GM12878 (cell line): Measurements from ENCODE around the gene KRTAP3-3. TPM values are rescaled to one million over a fixed set of nuclear protein-coding genes. Genes with fewer than 3 reads are reported as not detected.
"Not testable (repeated sequence)": the region's sequence is repeated elsewhere in the genome, so short reads cannot be mapped to it uniquely, and the experiment has no call there.

Source experiments
- ATAC-seq: fragments of 200-7000 bp; cut with Tn5 transposase; 3 replicates; pipeline ENCODE4 v1.9.1; 2020; ENCODE audit warnings: mild to moderate bottlenecking, moderate library complexity
- BruUV-seq: library from RNA; stranded (reverse); fragments of 400-500 nt; replicated peaks from 2 replicates; lab custom pipeline; 2021; lab: Mats Ljungman, UMichigan
- CTCF ChIA-PET: fragments of 300-600 bp; sonication (Branson Sonifier 250); formaldehyde crosslinking; extraction: SDS; loops from one replicate; lab custom pipeline; 2021; ENCODE audit warnings: inconsistent platforms; lab: Yijun Ruan, JAX
- POLR2A ChIA-PET: fragments of 350-600 bp; formaldehyde crosslinking; extraction: SDS; loops from one replicate; lab custom pipeline; 2021; ENCODE audit warnings: inconsistent platforms; lab: Charles Lee
- RAD21 ChIA-PET: fragments of 300-600 bp; sonication (Branson Sonifier 250); formaldehyde crosslinking; loops from one replicate; lab custom pipeline; 2023; ENCODE audit warnings: antibody characterized with exemption; ENCODE audit not compliant: unreplicated experiment; lab: Charles Lee
- SMC1A ChIA-PET: fragments of 300-600 bp; sonication (Branson Sonifier 250); formaldehyde crosslinking; loops from one replicate; lab custom pipeline; 2023; ENCODE audit not compliant: unreplicated experiment, uncharacterized antibody; lab: Charles Lee
- DNase-seq: peaks from one replicate; pipeline ENCODE4 v3.0.0-alpha.2; 2011; ENCODE audit warnings: low read depth, low spot score
- FAIRE-seq: peaks from 3 replicates; lab custom pipeline; 2011; peaks lifted over from hg19 to GRCh38; lab: Jason Lieb, UNC
- H2AFZ ChIP-seq: 2 replicates; pipeline ENCODE4 v1.6.0; 2011; ENCODE audit warnings: low read depth, low read length, control low read depth; ENCODE audit not compliant: control insufficient read depth
- H3K27ac ChIP-seq: 2 replicates; pipeline ENCODE4 v1.5.1; 2011; ENCODE audit warnings: control low read depth; ENCODE audit not compliant: control insufficient read depth, insufficient read depth
- H3K27me3 ChIP-seq, 2 experiments: replicated peaks in 1 of 2; 2 replicates each; pipeline versions ENCODE4 v1.6.0 to v1.6.1; 2011; ENCODE audit warnings: low read length in 1 of 2; ENCODE audit not compliant: control insufficient read depth in 2 of 2, insufficient read depth in 2 of 2
- H3K36me3 ChIP-seq, 2 experiments: 2 replicates each; pipeline ENCODE4 v1.5.1; 2011; ENCODE audit warnings: low read length in 1 of 2; ENCODE audit not compliant: control insufficient read depth in 2 of 2, insufficient read depth in 2 of 2
- H3K4me1 ChIP-seq: 2 replicates; pipeline ENCODE4 v1.6.1; 2011; ENCODE audit warnings: mild to moderate bottlenecking, low read length, moderate library complexity, mixed read lengths; ENCODE audit not compliant: control insufficient read depth, insufficient read depth
- H3K4me2 ChIP-seq: 2 replicates; pipeline ENCODE4 v1.6.0; 2011; ENCODE audit warnings: control low read depth; ENCODE audit not compliant: control insufficient read depth, insufficient read depth
- H3K4me3 ChIP-seq: fragments of 200-600 bp; sonication (generic); 2 replicates; pipeline ENCODE4 v1.5.1; 2016
- H3K79me2 ChIP-seq: 2 replicates; pipeline ENCODE4 v1.6.0; 2011; ENCODE audit warnings: low read length; ENCODE audit not compliant: control insufficient read depth, insufficient read depth
- H3K9ac ChIP-seq: 2 replicates; pipeline ENCODE4 v1.8.0; 2011; ENCODE audit warnings: low read length, control low read depth, mixed read lengths; ENCODE audit not compliant: control insufficient read depth, insufficient read depth
- H3K9me3 ChIP-seq: replicated peaks from 3 replicates; pipeline ENCODE4 v1.5.1; 2011; ENCODE audit warnings: mild to moderate bottlenecking, low read length; ENCODE audit not compliant: control insufficient read depth, insufficient read depth
- H4K20me1 ChIP-seq: 2 replicates; pipeline ENCODE4 v1.6.0; 2011; ENCODE audit not compliant: control insufficient read depth, insufficient read depth
- KDM1A ChIP-seq: fragments of 200-600 bp; sonication (generic); IDR thresholded peaks from 2 replicates; pipeline ENCODE4 v1.6.1; 2016; ENCODE audit warnings: borderline replicate concordance
- MXI1 ChIP-seq: fragments of 150-350 bp; IDR thresholded peaks from 2 replicates; pipeline ENCODE4 v1.6.1; 2011; ENCODE audit warnings: low read depth, mild to moderate bottlenecking, inconsistent platforms, low read length, improper control_type of control experiment
- TARDBP ChIP-seq: IDR thresholded peaks from 2 replicates; pipeline ENCODE4 v1.6.1; 2016; ENCODE audit warnings: borderline replicate concordance
- WGBS: methylation state at CpG from one replicate; pipeline ENCODE4 v1.1.6; 2016; ENCODE audit warnings: low lambda C conversion rate; ENCODE audit not compliant: insufficient replicate concordance, insufficient coverage; ENCODE audit errors: missing lambda C conversion rate; 5-methylcytosine and 5-hydroxymethylcytosine counted together
- in situ Hi-C: fragments of 300-500 bp; cut with MboI; formaldehyde crosslinking; loops from 9 replicates; pipeline ENCODE4 v1.14.3; 2018; ENCODE audit warnings: mixed read lengths
- intact Hi-C: fragments of 100-400 bp; cut with micrococcal nuclease; formaldehyde crosslinking; loops from one replicate; pipeline ENCODE4 v1.14.2; 2022; ENCODE audit not compliant: unreplicated experiment
- polyA plus RNA-seq, 11 experiments: library from polyadenylated mRNA; depleted of rRNA in 4 of 11; unstranded in 6 of 11; stranded (reverse) in 5 of 11; fragments of >200 nt; fragmentation: Nextera tagmentation in 4 of 11; fragmentation: Illumina TruSeq in 1 of 11; extraction: Ambion mirVana in 4 of 11; extraction: Trizol in 1 of 11; gene quantifications; 1 replicate in 1 of 11; 2 replicates in 10 of 11; pipeline versions ENCODE4 v1.2.1 to v1.2.3, GENCODE V29; 2011 to 2016; ENCODE audit warnings: inconsistent platforms in 2 of 11, missing spikeins in 2 of 11, low read depth in 1 of 11
- total RNA-seq, 4 experiments: library from RNA; depleted of rRNA in 3 of 4; stranded (reverse); fragments of >200 nt in 3 of 4; fragmentation: Illumina TruSeq in 1 of 4; extraction: Trizol in 1 of 4; gene quantifications; 2 replicates each; pipeline versions ENCODE4 v1.2.1 to v1.2.3, GENCODE V29; 2013 to 2021
- TF ChIP-seq, protein P1 (sequence below): fragments of 450-650 bp; conservative IDR thresholded peaks from 2 replicates; pipeline ENCODE4 v1.6.1; 2017; ENCODE audit warnings: mild to moderate bottlenecking, moderate library complexity

Gene KRTAP3-3
- total and polyA plus RNA-seq, 10 of the 15 experiments (the other 5 are each of a cell fraction or from before 2014, with no cell fraction given), result not detected

GRCh38 chr17:41042953-41043352 is 49.0 kb upstream of the KRTAP3-3 start (continued):
- TF ChIP-seq KDM1A (no peak), TARDBP (no peak), MXI1 (no peak)
- TF ChIP-seq, protein P1, sequence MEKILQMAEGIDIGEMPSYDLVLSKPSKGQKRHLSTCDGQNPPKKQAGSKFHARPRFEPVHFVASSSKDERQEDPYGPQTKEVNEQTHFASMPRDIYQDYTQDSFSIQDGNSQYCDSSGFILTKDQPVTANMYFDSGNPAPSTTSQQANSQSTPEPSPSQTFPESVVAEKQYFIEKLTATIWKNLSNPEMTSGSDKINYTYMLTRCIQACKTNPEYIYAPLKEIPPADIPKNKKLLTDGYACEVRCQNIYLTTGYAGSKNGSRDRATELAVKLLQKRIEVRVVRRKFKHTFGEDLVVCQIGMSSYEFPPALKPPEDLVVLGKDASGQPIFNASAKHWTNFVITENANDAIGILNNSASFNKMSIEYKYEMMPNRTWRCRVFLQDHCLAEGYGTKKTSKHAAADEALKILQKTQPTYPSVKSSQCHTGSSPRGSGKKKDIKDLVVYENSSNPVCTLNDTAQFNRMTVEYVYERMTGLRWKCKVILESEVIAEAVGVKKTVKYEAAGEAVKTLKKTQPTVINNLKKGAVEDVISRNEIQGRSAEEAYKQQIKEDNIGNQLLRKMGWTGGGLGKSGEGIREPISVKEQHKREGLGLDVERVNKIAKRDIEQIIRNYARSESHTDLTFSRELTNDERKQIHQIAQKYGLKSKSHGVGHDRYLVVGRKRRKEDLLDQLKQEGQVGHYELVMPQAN, result no peak

- ATAC-seq, POLR2A ChIA-PET, H3K9me3 ChIP-seq, H3K79me2 ChIP-seq, H3K4me2 ChIP-seq, RAD21 ChIA-PET, H3K4me1 ChIP-seq, in situ Hi-C loops, H4K20me1 ChIP-seq, H3K27me3 ChIP-seq, H3K4me3 ChIP-seq, FAIRE-seq, BruUV-seq, H3K36me3 ChIP-seq, H2AFZ ChIP-seq, H3K9ac ChIP-seq, SMC1A ChIA-PET, H3K27ac ChIP-seq, CTCF ChIA-PET, DNase-seq, intact Hi-C loops: not testable (repeated sequence)
- 26% methylated on average over 14 of the region's 14 CpGs for WGBS
Measured at GRCh38 chr17:41040783-41041571, 47.0 kb upstream of the KRTAP3-3 start, which contains the start of gene KRTAP1-1. Gene KRTAP1-1 (minus strand): TSS chr17:41041450. CDS start chr17:41041397, 53 bp downstream.
